ENCODE measurements around the gene RNH1. TPM values are rescaled to one million over a fixed set of nuclear protein-coding genes. Genes with fewer than 3 reads are reported as not detected.

RNH1 gene
- total RNA-seq (ENCODE audit: unreplicated experiment), result 85.9 TPM
- long read RNA-seq, transcript RNH1-202 (10 exons, 1,791 nt), result major isoform, 46 of 137 reads
- long read RNA-seq, transcript RNH1-203 (10 exons, 1,722 nt), result major isoform, 46 of 137 reads
- long read RNA-seq, partial matches to known transcripts, result 4 of 137 reads
- long read RNA-seq, other reads (novel, unspliced or antisense), result 29 of 137 reads

GRCh38 chr11:506995-507726 lies at the start of gene RNH1:
Gene RNH1 (minus strand): TSS chr11:507242. CDS start chr11:502162, 5,080 bp downstream.
- no peak for TF ChIP-seq CTCF (IDR thresholded peaks at IDR 0.05; ENCODE audit: partially characterized antibody, unreplicated experiment)
- H3K4me3 Mint-ChIP-seq (ENCODE audit: unreplicated experiment), result peak within 1 kb of the TSS; percentile 97
- H3K9me3 Mint-ChIP-seq (ENCODE audit: unreplicated experiment), result peaks cover 10% of the 10 kb centered on the region
- peak within 1 kb of the TSS; percentile 84 for H3K27ac Mint-ChIP-seq (ENCODE audit: unreplicated experiment)
- peaks cover 4% of the 10 kb centered on the region for H3K36me3 Mint-ChIP-seq (ENCODE audit: unreplicated experiment)
- H3K27me3 Mint-ChIP-seq (ENCODE audit: unreplicated experiment), result peaks cover 11% of the 10 kb centered on the region
- DNase-seq, result peak; percentile 99
- H3K4me1 Mint-ChIP-seq (ENCODE audit: low read depth, unreplicated experiment), result peaks cover 4% of the 10 kb centered on the region

GRCh38 chr11:555780-556661 lies 49.0 kb upstream of the RNH1 start:
- no peak overlapping the region for H3K27ac Mint-ChIP-seq (ENCODE audit: unreplicated experiment)
- peaks cover 6% of the 10 kb centered on the region for H3K9me3 Mint-ChIP-seq (ENCODE audit: unreplicated experiment)
- TF ChIP-seq CTCF (IDR thresholded peaks at IDR 0.05; ENCODE audit: partially characterized antibody, unreplicated experiment), result no peak
- H3K36me3 Mint-ChIP-seq (ENCODE audit: unreplicated experiment), result no peaks in the 10 kb centered on the region
- H3K4me3 Mint-ChIP-seq (ENCODE audit: unreplicated experiment), result peak overlapping the region; percentile 65
- peak; percentile 52 for DNase-seq
- peaks cover 1% of the 10 kb centered on the region for H3K4me1 Mint-ChIP-seq (ENCODE audit: low read depth, unreplicated experiment)
- peaks cover 5% of the 10 kb centered on the region for H3K27me3 Mint-ChIP-seq (ENCODE audit: unreplicated experiment)

- no peak for DNase-seq
- TF ChIP-seq CTCF (IDR thresholded peaks at IDR 0.05; ENCODE audit: partially characterized antibody, unreplicated experiment), result peak; percentile 39
- Mint-ChIP-seq H3K4me3 (ENCODE audit: unreplicated experiment) (no peak overlapping the region), H3K27ac (ENCODE audit: unreplicated experiment) (no peak overlapping the region), H3K4me1 (ENCODE audit: low read depth, unreplicated experiment) (peaks cover 1% of the 10 kb centered on the region), H3K27me3 (ENCODE audit: unreplicated experiment) (peaks cover 6% of the 10 kb centered on the region), H3K36me3 (ENCODE audit: unreplicated experiment) (no peaks in the 10 kb centered on the region), H3K9me3 (ENCODE audit: unreplicated experiment) (peaks cover 7% of the 10 kb centered on the region)
Observed at GRCh38 chr11:555227-555779, 48.3 kb upstream of the RNH1 start.

GRCh38 chr11:554428-555226 lies 47.6 kb upstream of the RNH1 start:
- Mint-ChIP-seq H3K36me3 (ENCODE audit: unreplicated experiment) (no peaks in the 10 kb centered on the region), H3K27ac (ENCODE audit: unreplicated experiment) (no peak overlapping the region), H3K27me3 (ENCODE audit: unreplicated experiment) (peaks cover 3% of the 10 kb centered on the region), H3K9me3 (ENCODE audit: unreplicated experiment) (peaks cover 3% of the 10 kb centered on the region), H3K4me3 (ENCODE audit: unreplicated experiment) (no peak overlapping the region), H3K4me1 (ENCODE audit: low read depth, unreplicated experiment) (peaks cover 1% of the 10 kb centered on the region)
- TF ChIP-seq CTCF (IDR thresholded peaks at IDR 0.05; ENCODE audit: partially characterized antibody, unreplicated experiment), result peak; percentile 70
- DNase-seq, result peak; percentile 79

Data from glutamatergic neuron (in vitro differentiated cells).